WTC11 (cell line): ENCODE results near the gene UQCRQ.

Experiments used
- CTCF ChIP-seq: fragments of 200-600 bp; IDR thresholded peaks from 2 replicates; pipeline ENCODE4 v1.8.0; 2022; ENCODE audit warnings: antibody characterized with exemption
- E2F4 ChIP-seq: sonication (generic); formaldehyde crosslinking; IDR thresholded peaks from 2 replicates; pipeline ENCODE4 v1.8.1; 2022; ENCODE audit warnings: low read depth, mild to moderate bottlenecking, moderate library complexity, missing genetic modification reagents, borderline replicate concordance
- FOXJ3 ChIP-seq: sonication (generic); formaldehyde crosslinking; IDR thresholded peaks from 2 replicates; pipeline ENCODE4 v1.9.0; 2021; ENCODE audit warnings: missing genetic modification reagents, mild to moderate bottlenecking, borderline replicate concordance
- HMGXB4 ChIP-seq: sonication (generic); formaldehyde crosslinking; IDR thresholded peaks from 2 replicates; pipeline ENCODE4 v1.8.1; 2023; ENCODE audit warnings: mild to moderate bottlenecking, moderate library complexity, missing genetic modification reagents
- MAX ChIP-seq: sonication (generic); formaldehyde crosslinking; IDR thresholded peaks from 2 replicates; pipeline ENCODE4 v1.8.0; 2022; ENCODE audit warnings: mild to moderate bottlenecking, missing genetic modification reagents
- NR2C2 ChIP-seq: sonication (generic); formaldehyde crosslinking; IDR thresholded peaks from 2 replicates; pipeline ENCODE4 v1.8.0; 2022; ENCODE audit warnings: mild to moderate bottlenecking, missing genetic modification reagents
- NR3C1 ChIP-seq: sonication (generic); formaldehyde crosslinking; conservative IDR thresholded peaks from 2 replicates; pipeline ENCODE4 v1.8.1; 2023; ENCODE audit warnings: low read depth, mild to moderate bottlenecking, missing genetic modification reagents
- ZNF512 ChIP-seq: sonication (generic); formaldehyde crosslinking; IDR thresholded peaks from 2 replicates; pipeline ENCODE4 v1.8.1; 2022; ENCODE audit warnings: missing genetic modification reagents, borderline replicate concordance

- TF ChIP-seq MAX (no peak; the same call in 1 of the 2 replicates), ZNF512 (no peak), NR3C1 (CRISPR knock-in tag) (no peak), E2F4 (no peak), HMGXB4 (CRISPR knock-in tag) (no peak), CTCF (no peak), FOXJ3 (no peak), NR2C2 (CRISPR knock-in tag) (no peak)
Observed at GRCh38 chr5:132826424-132827082, 39.9 kb upstream of the UQCRQ start.
